ENCODE results near the gene PCDHGA1. TPM values are rescaled to one million over a fixed set of nuclear protein-coding genes. Genes with fewer than 3 reads are reported as not detected.
A peak's percentile ranks its signal among the peaks of the same experiment; 100 is the strongest.

The PCDHGA1 gene
- total and polyA plus RNA-seq, 2 donors (not counting 1 experiment from before 2014, with no cell fraction given) = 0.06 to 0.64 TPM

DNA sequence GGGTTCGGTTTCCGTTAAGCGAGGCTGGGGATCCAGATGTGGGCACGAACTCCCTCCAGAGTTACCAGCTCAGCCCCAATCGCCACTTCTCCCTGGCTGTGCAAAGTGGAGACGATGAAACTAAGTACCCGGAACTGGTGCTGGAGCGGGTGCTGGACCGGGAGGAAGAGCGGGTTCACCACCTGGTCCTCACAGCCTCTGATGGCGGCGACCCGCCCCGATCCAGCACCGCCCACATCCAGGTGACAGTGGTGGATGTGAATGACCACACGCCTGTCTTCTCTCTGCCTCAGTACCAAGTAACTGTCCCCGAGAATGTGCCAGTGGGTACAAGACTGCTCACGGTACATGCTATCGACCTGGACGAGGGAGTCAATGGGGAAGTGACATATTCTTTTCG, 53.0 kb downstream of the PCDHGA1 start:
- Histone ChIP-seq H3K9me3 (ENCODE audit: control extremely low read depth in 1 of 3, control insufficient read depth in 2 of 3, insufficient read depth in 1 of 3, low read length in 2 of 3) (peaks cover 6 to 35% (median 23%) of the 10 kb centered on the region in 3 donors), H3K9ac (ENCODE audit: low read length) (no peak overlapping the region), H3K4me2 (replicated peaks; ENCODE audit: low read depth, low read length, poor library complexity, severe bottlenecking) (no peak overlapping the region), H2AFZ (ENCODE audit: insufficient read depth, low read depth, low read length, poor library complexity, severe bottlenecking) (no peak overlapping the region), H3K4me1 (ENCODE audit: control insufficient read depth in 2 of 2, insufficient read depth in 2 of 2, low read length in 2 of 2) (no peaks in the 10 kb centered on the region), H3K27me3 (replicated peaks in 1 of 4; ENCODE audit: control extremely low read depth in 1 of 4, control insufficient read depth in 3 of 4, insufficient read depth in 4 of 4, low read length in 3 of 4) (peaks cover 0 to 44% (median 30%) of the 10 kb centered on the region in 4 experiments), H3K36me3 (replicated peaks in 1 of 2; ENCODE audit: control extremely low read depth in 1 of 2, control insufficient read depth in 1 of 2, extremely low read depth in 1 of 2, insufficient read depth in 2 of 2, low read length in 1 of 2) (no peaks in the 10 kb centered on the region), H4K20me1 (ENCODE audit: control insufficient read depth, insufficient read depth, low read length, poor library complexity, severe bottlenecking) (no peaks in the 10 kb centered on the region), H3K4me3 (ENCODE audit: control extremely low read depth in 1 of 5, extremely low read depth in 1 of 5, insufficient read depth in 1 of 5, low read depth in 2 of 5, low read length in 4 of 5) (no peak overlapping the region), H3K27ac (ENCODE audit: low read length in 2 of 2) (no peak overlapping the region), H3K79me2 (ENCODE audit: control insufficient read depth, insufficient read depth, low read length) (no peaks in the 10 kb centered on the region)
- TF ChIP-seq, protein P1, sequence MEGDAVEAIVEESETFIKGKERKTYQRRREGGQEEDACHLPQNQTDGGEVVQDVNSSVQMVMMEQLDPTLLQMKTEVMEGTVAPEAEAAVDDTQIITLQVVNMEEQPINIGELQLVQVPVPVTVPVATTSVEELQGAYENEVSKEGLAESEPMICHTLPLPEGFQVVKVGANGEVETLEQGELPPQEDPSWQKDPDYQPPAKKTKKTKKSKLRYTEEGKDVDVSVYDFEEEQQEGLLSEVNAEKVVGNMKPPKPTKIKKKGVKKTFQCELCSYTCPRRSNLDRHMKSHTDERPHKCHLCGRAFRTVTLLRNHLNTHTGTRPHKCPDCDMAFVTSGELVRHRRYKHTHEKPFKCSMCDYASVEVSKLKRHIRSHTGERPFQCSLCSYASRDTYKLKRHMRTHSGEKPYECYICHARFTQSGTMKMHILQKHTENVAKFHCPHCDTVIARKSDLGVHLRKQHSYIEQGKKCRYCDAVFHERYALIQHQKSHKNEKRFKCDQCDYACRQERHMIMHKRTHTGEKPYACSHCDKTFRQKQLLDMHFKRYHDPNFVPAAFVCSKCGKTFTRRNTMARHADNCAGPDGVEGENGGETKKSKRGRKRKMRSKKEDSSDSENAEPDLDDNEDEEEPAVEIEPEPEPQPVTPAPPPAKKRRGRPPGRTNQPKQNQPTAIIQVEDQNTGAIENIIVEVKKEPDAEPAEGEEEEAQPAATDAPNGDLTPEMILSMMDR (IDR thresholded peaks at IDR 0.05) = no peak
- TF ChIP-seq EZH2 (IDR thresholded peaks at IDR 0.05; ENCODE audit: borderline replicate concordance, insufficient read depth, low read depth, low read length, poor library complexity, severe bottlenecking) = no peak
- intact Hi-C loops (cut with micrococcal nuclease) = no loop called here
- H3K9me3 Mint-ChIP-seq (ENCODE audit: insufficient read depth) = peaks cover 7% of the 10 kb centered on the region
- ATAC-seq (ENCODE audit: low read depth) = no peak
- DNase-seq = no peak
- no peak overlapping the region for H3K27ac Mint-ChIP-seq
- WGBS (ENCODE audit: insufficient coverage) = 44% methylated on average over 13 of the region's 21 CpGs
- peaks cover 3% of the 10 kb centered on the region for H3K4me1 Mint-ChIP-seq
- peaks cover 60% of the 10 kb centered on the region for H3K27me3 Mint-ChIP-seq
- CTCF ChIA-PET = no interaction called here
- peak overlapping the region; percentile 81 for H3K4me3 Mint-ChIP-seq
- POLR2A ChIA-PET = no interaction called here

DNA sequence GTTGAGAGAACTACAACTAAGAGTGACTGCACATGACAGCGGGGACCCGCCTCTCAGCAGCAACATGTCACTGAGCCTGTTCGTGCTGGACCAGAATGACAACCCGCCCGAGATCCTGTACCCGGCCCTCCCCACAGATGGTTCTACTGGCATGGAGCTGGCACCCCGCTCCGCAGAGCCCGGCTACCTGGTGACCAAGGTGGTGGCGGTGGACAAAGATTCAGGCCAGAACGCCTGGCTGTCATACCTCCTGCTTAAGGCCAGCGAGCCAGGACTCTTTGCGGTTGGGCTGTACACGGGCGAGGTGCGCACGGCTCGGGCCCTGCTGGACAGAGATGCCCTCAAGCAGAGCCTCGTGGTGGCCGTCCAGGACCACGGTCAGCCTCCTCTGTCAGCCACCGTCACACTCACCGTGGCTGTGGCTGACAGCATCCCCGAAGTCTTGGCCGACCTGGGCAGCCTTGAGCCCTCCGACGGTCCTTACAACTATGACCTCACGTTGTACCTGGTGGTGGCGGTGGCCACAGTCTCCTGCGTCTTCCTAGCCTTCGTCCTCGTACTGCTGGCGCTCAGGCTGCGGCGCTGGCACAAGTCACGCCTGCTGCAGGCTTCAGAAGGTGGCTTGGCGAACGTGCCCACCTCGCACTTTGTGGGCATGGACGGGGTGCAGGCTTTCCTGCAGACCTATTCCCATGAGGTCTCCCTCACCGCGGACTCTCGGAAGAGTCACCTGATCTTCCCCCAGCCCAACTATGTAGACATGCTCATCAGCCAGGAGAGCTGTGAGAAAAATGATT, 54.4 kb downstream of the PCDHGA1 start:
- CTCF ChIA-PET = no interaction called here

More for the DNA sequence above, 54.4 kb downstream of the PCDHGA1 start:
- Histone ChIP-seq H3K9ac (ENCODE audit: low read length) (no peak overlapping the region), H3K9me3 (ENCODE audit: control extremely low read depth in 1 of 3, control insufficient read depth in 2 of 3, insufficient read depth in 1 of 3, low read length in 2 of 3) (peaks cover 6 to 45% (median 23%) of the 10 kb centered on the region in 3 donors), H3K36me3 (replicated peaks in 1 of 2; ENCODE audit: control extremely low read depth in 1 of 2, control insufficient read depth in 1 of 2, extremely low read depth in 1 of 2, insufficient read depth in 2 of 2, low read length in 1 of 2) (no peaks in the 10 kb centered on the region), H3K4me2 (replicated peaks; ENCODE audit: low read depth, low read length, poor library complexity, severe bottlenecking) (no peak overlapping the region), H2AFZ (ENCODE audit: insufficient read depth, low read depth, low read length, poor library complexity, severe bottlenecking) (no peak overlapping the region), H3K27ac (ENCODE audit: low read length in 2 of 2) (no peak overlapping the region), H4K20me1 (ENCODE audit: control insufficient read depth, insufficient read depth, low read length, poor library complexity, severe bottlenecking) (no peaks in the 10 kb centered on the region), H3K79me2 (ENCODE audit: control insufficient read depth, insufficient read depth, low read length) (no peaks in the 10 kb centered on the region), H3K27me3 (replicated peaks in 1 of 4; ENCODE audit: control extremely low read depth in 1 of 4, control insufficient read depth in 3 of 4, insufficient read depth in 4 of 4, low read length in 3 of 4) (peaks cover 0 to 56% (median 34%) of the 10 kb centered on the region in 4 experiments), H3K4me1 (ENCODE audit: control insufficient read depth in 2 of 2, insufficient read depth in 2 of 2, low read length in 2 of 2) (no peaks in the 10 kb centered on the region), H3K4me3 (ENCODE audit: control extremely low read depth in 1 of 5, extremely low read depth in 1 of 5, insufficient read depth in 1 of 5, low read depth in 2 of 5, low read length in 4 of 5) (no peak overlapping the region)
- POLR2A ChIA-PET = no interaction called here
- peaks cover 9% of the 10 kb centered on the region for H3K9me3 Mint-ChIP-seq (ENCODE audit: insufficient read depth)
- intact Hi-C loops (cut with micrococcal nuclease) = no loop called here
- WGBS (ENCODE audit: insufficient coverage) = 56% methylated on average over 40 of the region's 43 CpGs
- no peak overlapping the region for H3K27ac Mint-ChIP-seq
- no peak for DNase-seq
- no peak for ATAC-seq (ENCODE audit: low read depth)
- TF ChIP-seq, protein P1 (IDR thresholded peaks at IDR 0.05) = no peak
- TF ChIP-seq EZH2 (IDR thresholded peaks at IDR 0.05; ENCODE audit: borderline replicate concordance, insufficient read depth, low read depth, low read length, poor library complexity, severe bottlenecking) = no peak
- H3K27me3 Mint-ChIP-seq = peaks cover 66% of the 10 kb centered on the region
- no peak overlapping the region for H3K4me3 Mint-ChIP-seq
- peaks cover 3% of the 10 kb centered on the region for H3K4me1 Mint-ChIP-seq
